Keratinocyte (primary cell): Measurements from ENCODE around the gene DEPDC7.

ENCODE experiments used
- CTCF ChIP-seq, 3 experiments: IDR thresholded peaks in 1 of 3; conservative IDR thresholded peaks in 1 of 3; optimal IDR thresholded peaks in 1 of 3; 2 replicates in 2 of 3; 3 replicates in 1 of 3; pipeline versions ENCODE3 to v1.5.1; 2011; ENCODE audit warnings: low read length in 3 of 3, mild to moderate bottlenecking in 3 of 3, moderate library complexity in 2 of 3, control low read depth in 1 of 3, inconsistent platforms in 1 of 3; ENCODE audit not compliant: insufficient read depth in 2 of 3; ENCODE audit errors: extremely low read depth in 1 of 3
- EZH2 ChIP-seq: IDR thresholded peaks from one replicate; pipeline ENCODE4 v1.6.1; 2012; ENCODE audit warnings: inconsistent platforms, mild to moderate bottlenecking, low read length, moderate library complexity

GRCh38 chr11:33062137-33062536, 46.5 kb downstream of the DEPDC7 start:
- TF ChIP-seq CTCF (optimal IDR thresholded peaks at IDR 0.05 in 1 of 3, IDR thresholded peaks at IDR 0.05 in 1 of 3, conservative IDR thresholded peaks at IDR 0.05 in 1 of 3; ENCODE audit: extremely low read depth in 1 of 3, insufficient read depth in 2 of 3, low read length in 3 of 3): no peak
- no peak for TF ChIP-seq EZH2
